Measurements from ENCODE around the gene GNAI1. TPM values are rescaled to one million over a fixed set of nuclear protein-coding genes. Genes with fewer than 3 reads are reported as not detected.

Gene GNAI1
- total and polyA plus RNA-seq, 4 donors, result 66.3 to 155 (median 104) TPM

DNA sequence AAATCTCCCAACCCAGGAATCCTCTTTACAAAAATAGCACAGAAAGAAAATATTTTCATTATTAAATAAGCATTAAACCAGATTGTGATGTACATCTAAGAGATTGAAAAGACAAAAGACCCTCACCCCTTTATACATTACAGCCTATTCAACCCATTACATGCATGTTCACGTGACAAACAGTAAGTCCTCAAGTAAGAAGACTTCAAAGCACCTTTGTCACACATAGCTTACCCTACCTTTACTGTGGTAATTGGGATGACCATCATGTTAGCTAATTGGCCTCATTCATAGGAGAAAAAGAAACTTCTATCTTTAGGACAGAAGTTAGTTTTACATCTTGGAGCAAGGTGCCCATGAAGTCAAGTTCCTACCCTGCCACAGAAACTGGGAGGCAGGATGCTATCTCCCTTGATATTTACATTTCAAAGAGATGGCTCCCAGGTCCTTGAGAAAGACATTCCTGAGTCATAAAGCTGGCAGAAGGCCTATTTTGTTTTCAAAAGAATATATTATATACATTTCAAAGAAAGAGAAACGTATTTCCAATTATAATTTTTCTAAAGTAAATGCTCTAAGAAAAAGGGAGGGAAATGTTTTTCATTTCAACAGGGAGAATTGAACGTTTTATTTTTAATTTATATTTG, 48.1 kb downstream of the GNAI1 start:
- DNase-seq (ENCODE audit: low read depth in 4 of 6, low spot score in 6 of 6), result no peak
- Histone ChIP-seq H3K36me3 (ENCODE audit: control insufficient read depth, insufficient read depth, low read length) (no peaks in the 10 kb centered on the region), H3K4me1 (ENCODE audit: control insufficient read depth, insufficient read depth, low read length) (peaks cover 10% of the 10 kb centered on the region), H3K27ac (ENCODE audit: low read depth, low read length) (no peak overlapping the region), H3K4me3 (ENCODE audit: low read depth, low read length) (no peak overlapping the region), H3K9me3 (ENCODE audit: control insufficient read depth, insufficient read depth, low read length) (no peaks in the 10 kb centered on the region), H3K27me3 (ENCODE audit: control insufficient read depth, insufficient read depth, low read length) (no peaks in the 10 kb centered on the region)
- no CpG with 5 or more reads among the region's 3 CpGs for WGBS (ENCODE audit: insufficient coverage)

- no peak overlapping the region for H3K4me3 ChIP-seq (ENCODE audit: low read depth, low read length)
These were observed 48.7 kb downstream of the GNAI1 start for GRCh38 chr7:80183351-80183750.

DNA sequence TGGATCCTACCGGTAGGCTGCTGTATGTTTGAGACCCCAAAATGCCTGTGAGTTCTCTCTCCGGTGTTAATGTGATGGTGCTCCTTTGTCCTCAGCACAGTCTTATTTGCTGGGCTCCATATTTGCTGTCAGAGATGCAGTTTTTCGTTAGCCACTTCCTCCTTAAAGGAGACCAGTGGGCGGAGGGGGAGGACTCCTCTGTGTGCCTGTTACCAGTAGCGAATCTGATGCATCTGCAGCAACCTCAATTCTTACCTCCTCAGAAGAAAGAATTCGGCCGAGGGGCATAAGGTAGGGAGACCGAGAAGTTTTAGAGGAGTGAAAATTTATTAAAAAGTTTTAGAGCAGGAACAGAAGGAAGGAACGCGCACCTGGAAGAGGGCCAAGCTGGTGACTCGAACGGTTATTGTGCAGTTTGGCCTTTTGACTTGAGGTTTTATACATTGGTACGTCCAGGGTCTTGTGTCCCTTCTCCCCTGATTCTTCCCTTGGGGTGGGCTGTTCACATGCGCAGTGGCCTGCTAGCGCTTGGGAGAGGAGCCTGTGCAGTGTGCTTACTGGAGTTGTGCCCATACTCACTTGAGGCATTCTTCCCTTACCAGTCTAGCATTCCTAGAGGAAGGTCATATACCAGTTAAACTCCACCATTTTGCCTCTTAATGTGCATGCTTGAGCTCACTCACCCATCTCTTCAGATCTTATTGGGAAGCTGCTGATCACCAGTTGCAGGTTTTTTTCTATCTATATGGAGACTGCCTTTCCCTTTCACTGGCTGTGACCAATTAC, 49.5 kb downstream of the GNAI1 start:
- peaks cover 10% of the 10 kb centered on the region for H3K4me1 ChIP-seq (ENCODE audit: control insufficient read depth, insufficient read depth, low read length)
- no peaks in the 10 kb centered on the region for H3K36me3 ChIP-seq (ENCODE audit: control insufficient read depth, insufficient read depth, low read length)

More at GRCh38 chr7:80183351-80183750, 48.7 kb downstream of the GNAI1 start:
- Histone ChIP-seq H3K9me3 (ENCODE audit: control insufficient read depth, insufficient read depth, low read length) (no peaks in the 10 kb centered on the region), H3K27ac (ENCODE audit: low read depth, low read length) (no peak overlapping the region), H3K4me1 (ENCODE audit: control insufficient read depth, insufficient read depth, low read length) (peaks cover 10% of the 10 kb centered on the region), H3K27me3 (ENCODE audit: control insufficient read depth, insufficient read depth, low read length) (no peaks in the 10 kb centered on the region), H3K36me3 (ENCODE audit: control insufficient read depth, insufficient read depth, low read length) (no peaks in the 10 kb centered on the region)
- no peak for DNase-seq (ENCODE audit: low read depth in 4 of 6, low spot score in 6 of 6)

GRCh38 chr7:80184693-80185092, 50.1 kb downstream of the GNAI1 start:
- Histone ChIP-seq H3K4me1 (ENCODE audit: control insufficient read depth, insufficient read depth, low read length) (peaks cover 10% of the 10 kb centered on the region), H3K36me3 (ENCODE audit: control insufficient read depth, insufficient read depth, low read length) (no peaks in the 10 kb centered on the region)
- DNase-seq (ENCODE audit: low read depth in 4 of 6, low spot score in 6 of 6), result no peak

More for the DNA sequence above, 49.5 kb downstream of the GNAI1 start:
- no peaks in the 10 kb centered on the region for H3K27me3 ChIP-seq (ENCODE audit: control insufficient read depth, insufficient read depth, low read length)
- DNase-seq (ENCODE audit: low read depth in 4 of 6, low spot score in 6 of 6), result no peak
- H3K9me3 ChIP-seq (ENCODE audit: control insufficient read depth, insufficient read depth, low read length), result no peaks in the 10 kb centered on the region
- 88% methylated on average over 8 of the region's 15 CpGs for WGBS (ENCODE audit: insufficient coverage)
- H3K27ac ChIP-seq (ENCODE audit: low read depth, low read length), result no peak overlapping the region
- H3K4me3 ChIP-seq (ENCODE audit: low read depth, low read length), result no peak overlapping the region

DNA sequence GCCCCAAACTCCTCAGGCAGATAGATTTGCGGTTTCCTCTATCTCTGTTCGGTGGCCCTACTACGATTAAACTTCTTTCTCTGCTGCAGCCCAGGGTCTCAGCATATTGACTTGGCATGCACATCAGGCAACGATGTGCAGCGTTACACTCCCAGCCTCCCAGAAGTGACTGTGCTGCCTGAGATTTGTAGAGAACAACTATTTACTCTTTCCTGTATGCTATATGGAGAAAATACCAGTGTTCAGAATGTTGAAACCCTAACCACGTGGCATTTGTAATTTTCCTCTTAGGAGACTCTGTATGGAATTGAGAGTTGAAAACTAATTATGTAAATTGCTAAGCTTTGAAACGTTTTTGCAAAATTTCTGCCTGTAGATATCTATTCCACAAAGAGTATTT, 50.9 kb downstream of the GNAI1 start:
- Histone ChIP-seq H3K27me3 (ENCODE audit: control insufficient read depth, insufficient read depth, low read length) (no peaks in the 10 kb centered on the region), H3K27ac (ENCODE audit: low read depth, low read length) (no peak overlapping the region), H3K4me3 (ENCODE audit: low read depth, low read length) (no peak overlapping the region), H3K4me1 (ENCODE audit: control insufficient read depth, insufficient read depth, low read length) (peaks cover 10% of the 10 kb centered on the region), H3K9me3 (ENCODE audit: control insufficient read depth, insufficient read depth, low read length) (no peaks in the 10 kb centered on the region), H3K36me3 (ENCODE audit: control insufficient read depth, insufficient read depth, low read length) (no peaks in the 10 kb centered on the region)
- peak in 1 of 6 donors; percentile 83 for DNase-seq (ENCODE audit: low read depth in 4 of 6, low spot score in 6 of 6)
- WGBS (ENCODE audit: insufficient coverage), result 41% methylated on average over 3 of the region's 7 CpGs

More at GRCh38 chr7:80184693-80185092, 50.1 kb downstream of the GNAI1 start:
- Histone ChIP-seq H3K9me3 (ENCODE audit: control insufficient read depth, insufficient read depth, low read length) (no peaks in the 10 kb centered on the region), H3K27me3 (ENCODE audit: control insufficient read depth, insufficient read depth, low read length) (no peaks in the 10 kb centered on the region), H3K27ac (ENCODE audit: low read depth, low read length) (no peak overlapping the region), H3K4me3 (ENCODE audit: low read depth, low read length) (no peak overlapping the region)
- 92% methylated on average over 1 of the region's 4 CpGs for WGBS (ENCODE audit: insufficient coverage)

- Histone ChIP-seq H3K36me3 (ENCODE audit: control insufficient read depth, insufficient read depth, low read length) (no peaks in the 10 kb centered on the region), H3K27ac (ENCODE audit: low read depth, low read length) (peak overlapping the region; percentile 25), H3K4me3 (ENCODE audit: low read depth, low read length) (no peak overlapping the region), H3K27me3 (ENCODE audit: control insufficient read depth, insufficient read depth, low read length) (no peaks in the 10 kb centered on the region), H3K9me3 (ENCODE audit: control insufficient read depth, insufficient read depth, low read length) (no peaks in the 10 kb centered on the region), H3K4me1 (ENCODE audit: control insufficient read depth, insufficient read depth, low read length) (peaks cover 10% of the 10 kb centered on the region)
- peak in 2 of 6 donors; percentile 70 to 81 for DNase-seq (ENCODE audit: low read depth in 4 of 6, low spot score in 6 of 6)
These were observed 52.1 kb downstream of the GNAI1 start for GRCh38 chr7:80186721-80187120.

DNA sequence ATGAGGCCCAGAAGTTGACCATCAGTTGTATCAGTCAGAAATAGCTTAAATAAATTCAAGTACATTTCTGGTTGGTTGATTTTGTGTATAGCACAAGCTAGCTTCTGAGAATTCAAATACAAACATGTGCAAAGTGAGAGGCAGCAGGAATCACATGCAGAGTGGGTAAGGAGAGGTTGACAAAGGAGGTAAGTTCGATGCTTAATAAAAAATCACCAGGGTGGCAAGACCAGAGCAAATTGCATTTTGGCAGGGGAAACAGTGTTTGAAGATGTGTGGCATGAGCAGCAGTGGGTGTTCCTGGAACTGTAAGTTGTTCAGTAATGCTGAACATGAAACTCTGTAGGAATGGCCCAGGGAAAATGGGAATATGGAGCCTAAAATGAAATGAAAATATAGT, 52.6 kb downstream of the GNAI1 start:
- H3K9me3 ChIP-seq (ENCODE audit: control insufficient read depth, insufficient read depth, low read length), result no peaks in the 10 kb centered on the region
- no peaks in the 10 kb centered on the region for H3K27me3 ChIP-seq (ENCODE audit: control insufficient read depth, insufficient read depth, low read length)
- H3K36me3 ChIP-seq (ENCODE audit: control insufficient read depth, insufficient read depth, low read length), result no peaks in the 10 kb centered on the region
- peak overlapping the region; percentile 65 for H3K27ac ChIP-seq (ENCODE audit: low read depth, low read length)
- H3K4me1 ChIP-seq (ENCODE audit: control insufficient read depth, insufficient read depth, low read length), result peaks cover 10% of the 10 kb centered on the region
- WGBS (ENCODE audit: insufficient coverage), result 13% methylated on average over 1 of the region's 1 CpG
- peak in 2 of 6 donors; percentile 52 to 57 for DNase-seq (ENCODE audit: low read depth in 4 of 6, low spot score in 6 of 6)
- no peak overlapping the region for H3K4me3 ChIP-seq (ENCODE audit: low read depth, low read length)

GRCh38 chr7:80187727-80188126, 53.1 kb downstream of the GNAI1 start:
- no peak for DNase-seq (ENCODE audit: low read depth in 4 of 6, low spot score in 6 of 6)
- peak overlapping the region; percentile 65 for H3K27ac ChIP-seq (ENCODE audit: low read depth, low read length)
- no peak overlapping the region for H3K4me3 ChIP-seq (ENCODE audit: low read depth, low read length)
- no peaks in the 10 kb centered on the region for H3K9me3 ChIP-seq (ENCODE audit: control insufficient read depth, insufficient read depth, low read length)
- H3K36me3 ChIP-seq (ENCODE audit: control insufficient read depth, insufficient read depth, low read length), result no peaks in the 10 kb centered on the region
- no peaks in the 10 kb centered on the region for H3K27me3 ChIP-seq (ENCODE audit: control insufficient read depth, insufficient read depth, low read length)
- H3K4me1 ChIP-seq (ENCODE audit: control insufficient read depth, insufficient read depth, low read length), result peaks cover 10% of the 10 kb centered on the region

GRCh38 chr7:80189638-80190037, 55.0 kb downstream of the GNAI1 start:
- no peaks in the 10 kb centered on the region for H3K9me3 ChIP-seq (ENCODE audit: control insufficient read depth, insufficient read depth, low read length)
- H3K4me1 ChIP-seq (ENCODE audit: control insufficient read depth, insufficient read depth, low read length), result peaks cover 10% of the 10 kb centered on the region
- H3K4me3 ChIP-seq (ENCODE audit: low read depth, low read length), result no peak overlapping the region
- no peak overlapping the region for H3K27ac ChIP-seq (ENCODE audit: low read depth, low read length)
- H3K27me3 ChIP-seq (ENCODE audit: control insufficient read depth, insufficient read depth, low read length), result no peaks in the 10 kb centered on the region
- no peaks in the 10 kb centered on the region for H3K36me3 ChIP-seq (ENCODE audit: control insufficient read depth, insufficient read depth, low read length)
- DNase-seq (ENCODE audit: low read depth in 4 of 6, low spot score in 6 of 6), result peak in 2 of 6 donors; percentile 35 to 38
- 60% methylated on average over 1 of the region's 4 CpGs for WGBS (ENCODE audit: insufficient coverage)

DNA sequence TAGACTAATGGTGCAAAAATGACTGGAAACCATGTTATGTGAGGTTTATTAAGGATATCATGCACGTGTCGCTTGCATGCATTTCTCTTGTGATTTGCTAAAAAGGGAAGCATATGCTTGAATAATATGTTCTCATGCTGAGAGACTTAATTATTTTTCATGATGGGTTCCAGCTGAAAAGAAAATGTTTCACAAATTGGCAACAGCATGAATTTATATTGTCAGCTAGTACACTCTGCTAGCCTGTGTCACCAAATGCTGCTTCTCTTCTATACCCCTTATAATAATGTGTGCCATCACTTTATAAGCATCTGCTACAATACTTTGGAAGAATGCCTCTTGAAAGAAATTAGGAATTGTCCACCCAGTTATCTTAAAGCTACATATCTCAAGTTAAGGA, 63.0 kb downstream of the GNAI1 start:
- H3K9me3 ChIP-seq (ENCODE audit: control insufficient read depth, insufficient read depth, low read length), result no peaks in the 10 kb centered on the region
- DNase-seq (ENCODE audit: low read depth in 4 of 6, low spot score in 6 of 6), result peak in 2 of 6 donors; percentile 26 to 68
- H3K27ac ChIP-seq (ENCODE audit: low read depth, low read length), result no peak overlapping the region
- no peaks in the 10 kb centered on the region for H3K4me1 ChIP-seq (ENCODE audit: control insufficient read depth, insufficient read depth, low read length)
- no peaks in the 10 kb centered on the region for H3K36me3 ChIP-seq (ENCODE audit: control insufficient read depth, insufficient read depth, low read length)
- no peaks in the 10 kb centered on the region for H3K27me3 ChIP-seq (ENCODE audit: control insufficient read depth, insufficient read depth, low read length)
- 65% methylated on average over 2 of the region's 2 CpGs for WGBS (ENCODE audit: insufficient coverage)
- no peak overlapping the region for H3K4me3 ChIP-seq (ENCODE audit: low read depth, low read length)
